Effector memory CD4-positive, alpha-beta T cell (primary cell): ENCODE results near the gene CLNK.

Source experiments
- DNase-seq, 3 donors: peaks; one replicate each; pipeline ENCODE4 v3.0.0-alpha.2; 2020
- H3K27ac ChIP-seq: 2 replicates; pipeline ENCODE4 v1.7.0; 2013; ENCODE audit warnings: mild to moderate bottlenecking, low read length, moderate library complexity; ENCODE audit not compliant: insufficient read depth, poor library complexity, severe bottlenecking
- H3K27me3 ChIP-seq: replicated peaks from 2 replicates; pipeline ENCODE4 v1.7.0; 2013; ENCODE audit warnings: mild to moderate bottlenecking, low read length; ENCODE audit not compliant: insufficient read depth, control insufficient read depth, poor library complexity, severe bottlenecking
- H3K36me3 ChIP-seq: 2 replicates; pipeline ENCODE4 v1.7.0; 2013; ENCODE audit warnings: mild to moderate bottlenecking, low read length, moderate library complexity; ENCODE audit not compliant: control insufficient read depth, insufficient read depth
- H3K4me1 ChIP-seq: 2 replicates; pipeline ENCODE4 v1.7.0; 2013; ENCODE audit warnings: low read length, mild to moderate bottlenecking; ENCODE audit not compliant: control insufficient read depth, insufficient read depth, poor library complexity, severe bottlenecking
- H3K4me3 ChIP-seq: 2 replicates; pipeline ENCODE4 v1.7.0; 2013; ENCODE audit warnings: low read length, low read depth, mild to moderate bottlenecking; ENCODE audit not compliant: insufficient read depth, poor library complexity, severe bottlenecking
- H3K9me3 ChIP-seq: 2 replicates; pipeline ENCODE4 v1.7.0; 2013; ENCODE audit warnings: mild to moderate bottlenecking, low read length, moderate library complexity; ENCODE audit not compliant: control insufficient read depth

CLNK gene

DNA sequence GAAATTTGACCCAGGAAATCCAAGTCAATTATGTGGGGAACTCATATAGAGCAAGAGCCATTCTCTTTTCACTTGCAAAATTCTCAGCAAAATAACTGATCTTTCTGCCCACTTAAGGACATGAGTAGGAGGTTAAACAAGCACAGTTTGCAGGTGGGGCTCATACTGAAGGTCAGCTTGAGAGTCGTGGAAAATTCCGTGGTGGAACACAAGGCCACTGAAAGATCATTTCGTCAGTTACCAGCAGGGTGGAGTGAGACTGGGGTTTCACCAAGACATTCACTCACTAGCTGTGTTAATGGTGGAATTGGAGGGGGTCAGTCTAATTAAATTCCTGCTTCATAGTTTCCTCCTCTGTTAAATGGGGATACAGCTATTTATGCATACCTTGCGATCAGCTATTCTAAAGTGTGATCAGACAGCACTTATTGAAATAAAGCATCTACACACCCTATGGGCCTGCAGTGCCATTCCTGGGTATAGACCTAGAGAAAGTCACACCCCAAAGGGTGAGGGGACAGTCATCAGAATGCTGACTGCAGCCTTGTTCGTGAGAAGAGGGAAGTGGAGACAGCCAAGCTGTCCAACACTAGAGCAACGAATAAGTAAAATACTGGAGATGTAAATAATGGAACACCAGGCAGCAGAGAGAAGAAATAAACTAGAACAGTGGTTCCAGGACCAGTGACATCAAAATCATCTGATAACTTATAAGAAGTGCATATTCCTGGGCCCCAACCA, 42.7 kb upstream of the CLNK start:
- no peak overlapping the region for H3K27ac ChIP-seq

DNA sequence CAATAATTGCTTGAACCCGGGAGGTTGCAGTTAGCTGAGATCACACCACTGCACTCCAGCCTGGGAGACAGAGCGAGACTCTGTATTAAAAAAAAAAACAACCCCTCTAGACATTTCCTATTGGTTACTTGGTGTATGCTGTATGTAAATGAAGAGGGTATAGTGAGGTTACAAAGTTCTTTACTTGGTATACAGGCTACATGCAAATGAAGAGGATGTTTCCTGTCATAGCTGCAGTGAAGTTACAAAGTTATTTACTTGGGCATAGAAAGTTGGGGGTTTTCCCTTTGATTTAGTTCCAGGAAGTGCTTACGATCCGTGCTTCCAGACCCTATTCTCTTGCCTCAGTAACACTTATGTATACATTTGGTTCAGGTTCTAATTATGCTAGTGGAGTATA, 38.4 kb upstream of the CLNK start:
- no peak overlapping the region for H3K27ac ChIP-seq
- no peaks in the 10 kb centered on the region for H3K9me3 ChIP-seq
- H3K4me3 ChIP-seq, result no peak overlapping the region
- no peaks in the 10 kb centered on the region for H3K36me3 ChIP-seq
- H3K4me1 ChIP-seq, result no peaks in the 10 kb centered on the region
- no peak for DNase-seq
- H3K27me3 ChIP-seq, result peaks cover 3% of the 10 kb centered on the region

More for the DNA sequence above, 42.7 kb upstream of the CLNK start:
- DNase-seq, result no peak
- Histone ChIP-seq H3K4me1 (no peaks in the 10 kb centered on the region), H3K27me3 (no peaks in the 10 kb centered on the region), H3K4me3 (no peak overlapping the region), H3K36me3 (no peaks in the 10 kb centered on the region), H3K9me3 (no peaks in the 10 kb centered on the region)

DNA sequence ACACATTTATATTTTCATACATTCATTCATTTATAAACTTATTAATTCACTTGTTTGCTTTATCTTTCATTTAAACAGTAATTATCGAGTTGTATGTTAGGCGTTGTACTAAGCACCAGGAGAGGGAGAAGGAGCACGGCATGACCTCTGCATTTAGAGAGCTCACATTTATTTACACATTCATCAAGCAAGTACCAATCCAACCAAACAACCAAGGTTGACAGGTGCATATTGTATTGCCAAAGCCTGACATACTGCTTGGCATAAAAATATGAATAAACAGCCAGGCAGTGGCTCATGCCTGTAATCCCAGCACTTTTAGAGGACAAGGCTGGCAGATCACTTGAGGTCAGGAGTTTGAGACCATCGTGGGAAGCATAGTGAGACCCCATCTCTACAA, 37.0 kb upstream of the CLNK start:
- Histone ChIP-seq H3K4me3 (no peak overlapping the region), H3K27me3 (peaks cover 5% of the 10 kb centered on the region), H3K4me1 (no peaks in the 10 kb centered on the region), H3K27ac (no peak overlapping the region), H3K9me3 (no peaks in the 10 kb centered on the region), H3K36me3 (no peaks in the 10 kb centered on the region)
- DNase-seq, result no peak

DNA sequence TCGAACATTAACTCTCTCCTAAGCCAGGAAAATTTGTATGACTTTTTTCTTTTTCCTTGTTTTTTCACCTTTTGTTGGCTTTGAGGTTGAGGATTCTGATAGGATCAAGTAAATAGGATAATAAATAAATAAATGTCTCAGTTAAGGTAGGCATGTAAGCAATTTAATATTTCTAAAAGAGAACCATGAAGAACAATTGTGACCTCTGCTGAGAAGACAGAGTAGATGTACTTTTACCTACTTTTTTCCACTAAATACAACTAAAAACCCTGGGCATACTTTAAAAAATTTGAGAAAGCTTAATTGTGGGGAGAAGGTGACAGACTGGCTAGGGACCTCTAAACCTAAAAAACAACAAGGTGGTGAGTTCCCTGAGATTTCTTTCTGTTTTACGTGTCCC, 31.6 kb upstream of the CLNK start:
- DNase-seq, result no peak
- no peak overlapping the region for H3K4me3 ChIP-seq
- no peak overlapping the region for H3K27ac ChIP-seq
- H3K9me3 ChIP-seq, result no peaks in the 10 kb centered on the region
- no peaks in the 10 kb centered on the region for H3K36me3 ChIP-seq
- no peaks in the 10 kb centered on the region for H3K4me1 ChIP-seq
- peaks cover 5% of the 10 kb centered on the region for H3K27me3 ChIP-seq

DNA sequence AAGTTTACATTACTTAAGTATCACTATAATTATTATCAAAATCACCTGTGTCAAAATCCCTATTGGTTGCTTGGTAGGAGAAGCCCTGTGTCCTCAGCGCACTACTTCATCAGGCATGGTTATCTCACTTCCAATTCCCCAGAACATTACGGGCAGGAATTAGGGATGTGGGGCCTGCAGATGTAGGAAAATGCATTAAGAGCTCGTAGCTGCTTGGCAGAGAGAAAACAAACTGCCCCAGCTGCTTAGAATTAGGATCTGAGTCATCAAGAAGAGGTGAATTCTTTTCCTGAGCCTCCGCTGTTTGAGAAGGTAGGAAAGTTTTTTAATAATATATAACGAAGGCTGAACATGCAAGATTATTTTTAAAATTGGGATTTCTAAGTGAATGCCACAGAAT, 31.1 kb upstream of the CLNK start:
- Histone ChIP-seq H3K36me3 (no peaks in the 10 kb centered on the region), H3K4me3 (no peak overlapping the region), H3K27ac (no peak overlapping the region), H3K4me1 (no peaks in the 10 kb centered on the region), H3K9me3 (no peaks in the 10 kb centered on the region), H3K27me3 (peaks cover 5% of the 10 kb centered on the region)
- no peak for DNase-seq

DNA sequence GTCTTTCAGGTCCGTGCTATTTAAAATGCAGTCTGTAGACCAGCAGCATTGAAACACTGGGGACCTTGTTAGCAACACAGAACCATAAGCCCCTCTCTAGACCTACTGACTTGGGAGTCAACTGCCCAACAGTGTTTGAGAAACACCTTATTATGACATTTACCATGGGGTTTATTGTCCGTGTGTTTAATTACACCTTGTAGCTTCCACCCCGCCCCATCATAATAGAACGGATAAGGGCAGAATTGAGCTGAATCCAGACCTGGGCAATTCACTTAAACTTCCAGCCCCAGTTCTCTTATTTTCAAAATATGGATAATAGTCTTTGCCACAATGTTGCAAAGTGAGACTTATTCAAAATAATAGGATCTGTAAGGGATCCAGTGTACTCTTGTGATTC, 30.6 kb upstream of the CLNK start:
- Histone ChIP-seq H3K9me3 (no peaks in the 10 kb centered on the region), H3K36me3 (no peaks in the 10 kb centered on the region), H3K4me1 (no peaks in the 10 kb centered on the region), H3K27ac (no peak overlapping the region), H3K4me3 (no peak overlapping the region), H3K27me3 (peaks cover 5% of the 10 kb centered on the region)
- DNase-seq, result no peak

DNA sequence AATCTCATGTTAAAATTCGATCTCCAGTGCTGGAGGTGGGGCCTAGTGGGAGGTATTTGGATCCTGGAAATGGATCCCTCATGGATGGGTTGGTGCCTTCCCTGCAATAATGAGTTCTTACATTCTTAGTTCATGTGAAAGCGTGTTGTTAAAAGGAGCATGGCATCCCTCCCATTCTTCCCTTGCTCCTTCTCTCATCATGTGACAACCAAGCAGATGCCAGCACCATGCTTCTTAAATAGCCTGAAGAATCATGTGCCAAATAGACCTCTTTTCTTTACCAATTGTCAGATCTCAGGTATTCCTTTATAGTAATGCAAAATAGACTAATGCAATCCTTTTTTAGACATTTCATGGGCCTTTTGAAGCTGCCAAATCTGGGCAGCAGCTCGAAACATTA, 29.0 kb upstream of the CLNK start:
- H3K27me3 ChIP-seq, result peaks cover 5% of the 10 kb centered on the region
- H3K9me3 ChIP-seq, result no peaks in the 10 kb centered on the region
- H3K4me1 ChIP-seq, result no peaks in the 10 kb centered on the region
- no peak overlapping the region for H3K27ac ChIP-seq
- H3K4me3 ChIP-seq, result no peak overlapping the region
- no peak for DNase-seq
- H3K36me3 ChIP-seq, result no peaks in the 10 kb centered on the region

DNA sequence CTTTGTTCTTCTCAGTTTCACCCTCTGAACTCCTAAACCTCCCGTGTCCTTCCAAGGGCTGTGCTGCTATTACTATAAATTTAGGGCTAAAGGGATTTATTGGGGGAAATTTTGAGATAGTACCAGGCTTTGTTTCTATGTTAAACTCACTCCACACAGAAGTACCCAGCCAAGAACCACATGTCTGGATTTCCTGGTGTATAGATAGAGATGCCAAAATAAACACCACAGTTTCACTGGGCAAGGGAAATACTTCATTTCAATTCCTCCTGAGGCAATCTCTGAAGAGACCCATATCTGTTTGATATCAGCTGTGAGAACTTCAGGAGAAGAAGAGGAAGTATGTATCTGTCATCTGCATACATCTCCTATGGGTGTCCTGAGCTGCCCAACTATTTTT, 21.7 kb upstream of the CLNK start:
- H3K4me3 ChIP-seq, result no peak overlapping the region
- DNase-seq, result no peak
- H3K27ac ChIP-seq, result no peak overlapping the region
- H3K36me3 ChIP-seq, result no peaks in the 10 kb centered on the region
- H3K9me3 ChIP-seq, result no peaks in the 10 kb centered on the region
- no peaks in the 10 kb centered on the region for H3K4me1 ChIP-seq
- no peaks in the 10 kb centered on the region for H3K27me3 ChIP-seq

DNA sequence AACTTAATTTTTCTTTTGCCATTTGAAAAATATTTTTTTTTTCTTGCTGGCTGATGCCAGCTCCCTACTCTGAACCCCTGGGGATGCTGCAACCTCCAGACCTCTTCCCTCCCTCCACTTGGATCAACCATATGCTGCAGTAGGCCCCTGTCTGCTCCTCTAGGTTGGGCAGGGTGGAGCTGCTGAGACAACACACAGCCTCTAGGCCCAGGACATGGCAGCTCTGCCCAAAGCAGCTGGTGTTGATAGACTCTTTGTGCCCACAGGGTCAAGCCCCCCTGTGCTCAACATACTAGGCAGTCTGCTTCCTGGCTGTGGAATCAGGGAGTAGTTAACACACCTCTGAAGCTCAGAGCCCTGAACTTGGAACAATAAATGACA, 19.9 kb upstream of the CLNK start:
- DNase-seq, result no peak
- Histone ChIP-seq H3K36me3 (no peaks in the 10 kb centered on the region), H3K9me3 (no peaks in the 10 kb centered on the region), H3K4me3 (no peak overlapping the region), H3K27me3 (no peaks in the 10 kb centered on the region), H3K27ac (no peak overlapping the region), H3K4me1 (no peaks in the 10 kb centered on the region)

DNA sequence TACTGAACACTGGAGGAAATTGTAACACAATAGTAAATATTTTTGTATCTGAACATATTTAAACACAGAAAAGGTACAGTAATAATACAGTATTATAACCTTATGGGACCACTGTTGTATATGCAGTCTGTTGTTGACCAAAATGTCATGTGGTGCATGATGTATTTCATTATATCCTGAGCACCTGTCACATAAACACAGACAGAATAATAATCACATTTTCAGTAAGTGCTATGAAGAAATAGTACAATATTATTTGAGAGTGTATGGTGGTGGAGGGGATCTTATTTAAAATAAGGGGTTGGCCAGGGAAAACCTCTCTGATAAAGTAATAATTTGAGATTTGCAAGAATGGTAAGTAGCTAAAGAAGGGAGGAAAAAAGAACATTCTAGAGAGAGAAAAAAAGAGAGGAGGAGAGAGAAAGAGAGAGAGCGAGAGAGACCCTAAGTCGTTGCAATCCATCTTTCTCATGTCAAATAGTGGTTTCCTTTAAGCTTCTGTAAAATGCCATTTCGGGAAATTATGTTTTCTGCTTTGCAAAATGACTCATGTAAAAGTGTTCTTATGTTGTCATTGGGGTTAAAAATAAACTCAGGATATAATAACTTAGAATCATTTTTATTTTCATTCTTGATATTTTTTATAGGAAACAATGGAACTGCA, 19.3 kb upstream of the CLNK start:
- Histone ChIP-seq H3K27ac (no peak overlapping the region), H3K36me3 (no peaks in the 10 kb centered on the region), H3K27me3 (no peaks in the 10 kb centered on the region), H3K4me3 (no peak overlapping the region), H3K4me1 (no peaks in the 10 kb centered on the region), H3K9me3 (no peaks in the 10 kb centered on the region)
- no peak for DNase-seq
